Measurements from ENCODE around the gene IQSEC3. TPM values are rescaled to one million over a fixed set of nuclear protein-coding genes. Genes with fewer than 3 reads are reported as not detected.

IQSEC3 gene
- total RNA-seq, 1 experiment from 2014 or later = not detected

DNA sequence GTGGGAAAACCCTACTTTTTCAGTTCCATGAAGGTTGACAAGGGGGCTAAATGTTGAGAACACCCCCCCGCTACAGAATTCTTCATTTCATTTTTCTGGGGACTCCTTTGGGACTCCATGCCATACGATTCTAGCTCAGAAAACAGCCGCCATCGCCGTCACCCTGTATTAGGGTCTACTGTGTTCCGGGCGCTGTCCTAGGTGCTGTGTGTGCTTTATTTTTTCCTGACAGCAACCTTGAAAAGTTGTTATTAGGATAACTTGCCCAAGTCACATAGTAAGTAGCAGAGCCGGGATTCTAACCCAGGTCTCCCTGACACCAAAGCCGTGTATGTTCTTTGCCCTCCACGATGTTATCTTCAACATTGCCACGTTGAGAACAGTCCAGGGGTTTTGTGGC, 55.1 kb downstream of the IQSEC3 start:
- no peak overlapping the region for H3K27ac ChIP-seq (ENCODE audit: low read depth, low read length, poor library complexity, severe bottlenecking)
- intact Hi-C loops (cut with micrococcal nuclease; ENCODE audit: unreplicated experiment) = no loop called here
- POLR2A ChIA-PET (ENCODE audit: low non-redundant PET) = no interaction called here
- TF ChIP-seq EZH2 (IDR thresholded peaks at IDR 0.05; ENCODE audit: borderline replicate concordance, low read depth, low read length, poor library complexity, severe bottlenecking) = no peak
- TF ChIP-seq, protein P1, sequence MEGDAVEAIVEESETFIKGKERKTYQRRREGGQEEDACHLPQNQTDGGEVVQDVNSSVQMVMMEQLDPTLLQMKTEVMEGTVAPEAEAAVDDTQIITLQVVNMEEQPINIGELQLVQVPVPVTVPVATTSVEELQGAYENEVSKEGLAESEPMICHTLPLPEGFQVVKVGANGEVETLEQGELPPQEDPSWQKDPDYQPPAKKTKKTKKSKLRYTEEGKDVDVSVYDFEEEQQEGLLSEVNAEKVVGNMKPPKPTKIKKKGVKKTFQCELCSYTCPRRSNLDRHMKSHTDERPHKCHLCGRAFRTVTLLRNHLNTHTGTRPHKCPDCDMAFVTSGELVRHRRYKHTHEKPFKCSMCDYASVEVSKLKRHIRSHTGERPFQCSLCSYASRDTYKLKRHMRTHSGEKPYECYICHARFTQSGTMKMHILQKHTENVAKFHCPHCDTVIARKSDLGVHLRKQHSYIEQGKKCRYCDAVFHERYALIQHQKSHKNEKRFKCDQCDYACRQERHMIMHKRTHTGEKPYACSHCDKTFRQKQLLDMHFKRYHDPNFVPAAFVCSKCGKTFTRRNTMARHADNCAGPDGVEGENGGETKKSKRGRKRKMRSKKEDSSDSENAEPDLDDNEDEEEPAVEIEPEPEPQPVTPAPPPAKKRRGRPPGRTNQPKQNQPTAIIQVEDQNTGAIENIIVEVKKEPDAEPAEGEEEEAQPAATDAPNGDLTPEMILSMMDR (conservative IDR thresholded peaks at IDR 0.05; ENCODE audit: low read depth, low read length) = no peak
- DNase-seq (ENCODE audit: low spot score) = no peak
- no peak overlapping the region for H3K4me3 ChIP-seq (ENCODE audit: low read depth, low read length, poor library complexity, severe bottlenecking)
- CTCF ChIA-PET = no interaction called here
- H3K36me3 ChIP-seq (ENCODE audit: insufficient read depth, low read length, poor library complexity, severe bottlenecking) = no peaks in the 10 kb centered on the region
- BruUV-seq (replicated peaks) = no TSS peak
- no peaks in the 10 kb centered on the region for H3K9me3 ChIP-seq (ENCODE audit: low read depth, low read length, poor library complexity, severe bottlenecking)
- no peaks in the 10 kb centered on the region for H3K4me1 ChIP-seq (ENCODE audit: insufficient read depth, low read length, poor library complexity, severe bottlenecking)
- no peaks in the 10 kb centered on the region for H3K27me3 ChIP-seq (replicated peaks; ENCODE audit: insufficient read depth, low read depth, low read length, poor library complexity)

DNA sequence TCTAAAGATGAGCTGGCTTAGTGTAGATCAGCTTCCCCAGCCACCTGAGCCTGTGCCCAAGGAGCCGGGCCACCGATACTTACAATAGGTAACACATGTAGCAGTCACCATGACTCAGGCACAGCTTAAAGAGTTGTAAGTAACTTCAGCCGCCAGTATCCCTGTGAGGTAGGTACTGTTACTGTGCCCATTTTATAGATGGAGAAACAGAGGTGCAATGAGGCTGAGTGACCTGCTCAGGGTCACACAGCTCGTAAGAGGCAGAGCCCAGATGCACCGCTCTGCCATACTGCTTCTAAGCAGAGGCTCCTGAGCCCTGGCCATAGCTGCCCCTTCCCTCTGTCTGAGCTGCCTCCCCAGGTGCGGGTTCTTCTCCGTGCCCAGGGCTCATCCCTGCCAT, 58.5 kb downstream of the IQSEC3 start:
- H3K27ac ChIP-seq (ENCODE audit: low read depth, low read length, poor library complexity, severe bottlenecking) = no peak overlapping the region
- CTCF ChIA-PET = no interaction called here
- BruUV-seq (replicated peaks) = no TSS peak
- TF ChIP-seq, protein P1 (conservative IDR thresholded peaks at IDR 0.05; ENCODE audit: low read depth, low read length) = no peak
- no peak for TF ChIP-seq EZH2 (IDR thresholded peaks at IDR 0.05; ENCODE audit: borderline replicate concordance, low read depth, low read length, poor library complexity, severe bottlenecking)
- H3K4me3 ChIP-seq (ENCODE audit: low read depth, low read length, poor library complexity, severe bottlenecking) = no peak overlapping the region
- H3K9me3 ChIP-seq (ENCODE audit: low read depth, low read length, poor library complexity, severe bottlenecking) = no peaks in the 10 kb centered on the region
- intact Hi-C loops (cut with micrococcal nuclease; ENCODE audit: unreplicated experiment) = no loop called here
- no peak for DNase-seq (ENCODE audit: low spot score)
- POLR2A ChIA-PET (ENCODE audit: low non-redundant PET) = no interaction called here
- H3K36me3 ChIP-seq (ENCODE audit: insufficient read depth, low read length, poor library complexity, severe bottlenecking) = no peaks in the 10 kb centered on the region
- no peaks in the 10 kb centered on the region for H3K4me1 ChIP-seq (ENCODE audit: insufficient read depth, low read length, poor library complexity, severe bottlenecking)
- H3K27me3 ChIP-seq (replicated peaks; ENCODE audit: insufficient read depth, low read depth, low read length, poor library complexity) = no peaks in the 10 kb centered on the region

DNA sequence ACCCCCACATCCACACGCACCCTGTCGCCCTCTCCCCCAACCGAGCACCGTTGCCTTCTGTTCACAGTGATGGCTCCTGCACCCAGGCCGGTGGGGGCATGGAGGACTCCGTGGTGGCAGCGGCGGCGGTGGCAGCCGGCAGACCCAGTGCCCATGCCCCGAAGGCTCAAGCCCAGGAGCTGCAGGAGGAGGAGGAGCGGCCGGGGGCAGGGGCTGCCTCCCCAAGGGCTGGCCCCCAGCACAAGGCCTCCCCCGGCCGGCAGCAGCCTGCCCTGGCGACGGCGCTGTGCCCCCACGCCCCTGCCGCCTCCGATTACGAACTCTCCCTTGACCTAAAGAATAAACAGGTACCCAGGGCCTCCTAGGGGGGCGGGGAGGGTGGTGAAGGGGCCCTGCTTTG, 59.0 kb downstream of the IQSEC3 start:
- TF ChIP-seq EZH2 (IDR thresholded peaks at IDR 0.05; ENCODE audit: borderline replicate concordance, low read depth, low read length, poor library complexity, severe bottlenecking) = no peak
- TF ChIP-seq, protein P1 (conservative IDR thresholded peaks at IDR 0.05; ENCODE audit: low read depth, low read length) = no peak
- no TSS peak for BruUV-seq (replicated peaks)
- no peaks in the 10 kb centered on the region for H3K9me3 ChIP-seq (ENCODE audit: low read depth, low read length, poor library complexity, severe bottlenecking)
- H3K4me3 ChIP-seq (ENCODE audit: low read depth, low read length, poor library complexity, severe bottlenecking) = no peak overlapping the region
- H3K36me3 ChIP-seq (ENCODE audit: insufficient read depth, low read length, poor library complexity, severe bottlenecking) = no peaks in the 10 kb centered on the region
- no peak overlapping the region for H3K27ac ChIP-seq (ENCODE audit: low read depth, low read length, poor library complexity, severe bottlenecking)
- no peaks in the 10 kb centered on the region for H3K4me1 ChIP-seq (ENCODE audit: insufficient read depth, low read length, poor library complexity, severe bottlenecking)
- no peak for DNase-seq (ENCODE audit: low spot score)
- no peaks in the 10 kb centered on the region for H3K27me3 ChIP-seq (replicated peaks; ENCODE audit: insufficient read depth, low read depth, low read length, poor library complexity)
- intact Hi-C loops (cut with micrococcal nuclease; ENCODE audit: unreplicated experiment) = no loop called here
- POLR2A ChIA-PET (ENCODE audit: low non-redundant PET) = no interaction called here
- CTCF ChIA-PET = no interaction called here

Data from A673 (cell line).